Cardiac fibroblast (primary cell): ENCODE measurements around the gene AKAP6.
A peak's percentile ranks its signal among the peaks of the same experiment; 100 is the strongest.

ENCODE experiments used
- DNase-seq, 2 donors: peaks; one replicate each; pipeline versions ENCODE4 v3.0.0 to v3.0.0-alpha.2; 2010; ENCODE audit warnings: low read depth in 2 of 2
- H3K4me3 ChIP-seq, 2 donors: replicated peaks in 1 of 2; 1 replicate in 1 of 2; 2 replicates in 1 of 2; pipeline ENCODE4 v1.5.1; 2011; ENCODE audit warnings: low read depth in 2 of 2, low read length in 2 of 2, mild to moderate bottlenecking in 2 of 2, moderate library complexity in 1 of 2
- CTCF ChIP-seq: IDR thresholded peaks from one replicate; pipeline ENCODE4 v1.5.1; 2011; ENCODE audit warnings: low read depth, mild to moderate bottlenecking, low read length, inconsistent platforms

AKAP6 gene

DNA sequence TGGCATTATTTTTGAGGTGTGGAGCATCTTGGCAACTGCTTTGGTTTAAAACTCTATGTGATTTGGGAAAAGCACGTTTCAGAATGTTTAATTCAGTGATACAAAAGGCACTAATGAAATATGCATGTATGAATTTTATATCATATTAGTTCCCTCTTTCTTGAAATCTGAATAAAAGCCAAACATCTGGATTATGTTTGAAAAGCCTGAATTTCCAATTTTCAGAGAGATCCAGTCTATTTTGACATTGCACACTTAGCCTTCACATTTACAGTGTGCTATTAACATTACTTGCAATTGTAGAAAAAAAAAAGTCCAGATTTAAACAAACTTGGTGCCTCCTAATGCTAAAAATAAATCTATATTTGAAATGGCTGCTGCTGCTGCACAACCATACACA is 390.5 kb downstream of the AKAP6 start:
- H3K4me3 ChIP-seq, result no peak overlapping the region
- no peak for DNase-seq
- no peak for TF ChIP-seq CTCF

DNA sequence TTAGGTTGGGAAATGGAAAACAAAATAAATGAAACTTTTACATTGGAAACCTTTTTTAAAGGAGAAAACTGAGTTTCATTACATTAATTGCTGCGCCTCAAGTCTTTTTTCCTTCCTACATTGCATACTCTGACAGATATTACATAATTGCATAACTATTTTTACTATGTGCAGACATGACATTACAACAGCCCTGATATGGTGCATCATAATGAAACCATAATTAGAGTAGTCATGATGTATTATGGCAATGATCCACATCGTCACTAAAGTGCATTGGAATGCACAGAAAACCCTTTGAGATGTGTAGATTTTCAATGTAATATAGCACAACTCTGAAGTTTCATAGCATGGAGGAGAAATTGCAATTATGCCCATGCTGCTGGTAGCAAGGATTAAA is 391.8 kb downstream of the AKAP6 start:
- DNase-seq, result peak in 1 of 2 donors; percentile 57
- no peak for TF ChIP-seq CTCF
- no peak overlapping the region for H3K4me3 ChIP-seq

GRCh38 chr14:32722631-32723183 is 393.6 kb downstream of the AKAP6 start:
- DNase-seq, result no peak
- TF ChIP-seq CTCF, result no peak
- no peak overlapping the region for H3K4me3 ChIP-seq

- H3K4me3 ChIP-seq, result peak overlapping the region in 1 of 2 donors; percentile 33
- no peak for TF ChIP-seq CTCF
- peak; percentile 82 to 92 for DNase-seq
Measured at GRCh38 chr14:32724867-32725471, 395.9 kb downstream of the AKAP6 start.

DNA sequence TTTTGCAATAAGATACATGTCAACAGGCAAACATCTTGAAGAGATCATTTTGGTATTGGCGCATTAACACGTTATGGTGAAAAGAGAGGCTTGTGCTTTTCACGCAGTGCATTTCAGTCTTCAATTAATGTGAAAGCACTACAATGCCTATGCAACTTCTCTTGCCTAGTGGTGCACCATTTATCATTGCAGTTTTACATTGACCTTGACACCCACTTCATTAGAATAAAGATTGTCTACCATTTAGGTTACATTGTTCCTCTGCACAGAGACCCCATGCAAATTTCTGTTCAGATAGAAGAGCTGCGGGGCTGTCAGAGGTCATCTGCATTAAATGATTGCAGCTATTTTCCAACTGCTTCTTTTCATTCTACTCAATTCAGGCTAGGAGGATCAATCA is 397.4 kb downstream of the AKAP6 start:
- TF ChIP-seq CTCF, result no peak
- no peak for DNase-seq
- no peak overlapping the region for H3K4me3 ChIP-seq

DNA sequence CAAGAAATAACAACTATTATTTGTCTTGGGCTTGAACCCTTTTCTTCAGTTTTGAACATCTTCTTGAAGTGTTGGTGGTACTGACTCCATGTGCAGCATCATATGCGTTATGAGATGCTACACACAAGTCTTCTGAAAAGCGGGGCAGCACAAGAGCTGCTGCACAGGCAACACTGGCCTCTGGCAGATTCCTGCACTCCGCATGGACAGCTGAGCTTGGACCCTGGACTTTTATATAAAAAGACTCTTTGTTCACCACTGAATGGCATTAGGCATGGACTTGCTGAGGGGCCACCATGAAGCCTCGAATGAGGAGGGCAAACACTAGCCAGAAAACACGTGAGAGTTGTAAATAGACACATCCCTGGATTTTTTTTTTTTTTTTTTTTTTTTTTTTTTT is 398.7 kb downstream of the AKAP6 start:
- no peak for TF ChIP-seq CTCF
- DNase-seq, result no peak
- H3K4me3 ChIP-seq, result no peak overlapping the region

DNA sequence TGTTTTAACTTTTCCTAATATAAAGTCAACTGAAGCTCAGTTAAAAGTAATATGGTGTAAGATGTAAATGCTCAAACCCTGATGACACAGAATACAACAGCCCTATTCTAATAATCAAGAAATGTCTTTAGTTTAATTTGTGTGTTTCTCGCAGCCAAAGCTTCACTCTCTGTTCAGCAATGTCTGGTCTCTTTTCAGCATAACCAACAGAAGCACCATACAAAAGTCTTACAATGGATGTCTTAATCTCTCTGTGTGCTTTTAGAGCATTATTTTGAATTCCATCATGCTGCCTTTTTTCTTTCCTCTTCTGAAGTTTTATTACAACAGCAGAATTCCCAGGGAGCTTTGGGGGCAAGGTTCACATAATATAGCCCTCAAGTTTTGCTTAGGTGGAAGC is 399.4 kb downstream of the AKAP6 start:
- H3K4me3 ChIP-seq, result no peak overlapping the region
- DNase-seq, result no peak
- no peak for TF ChIP-seq CTCF
